ENCODE results near the gene CLDN10. TPM values are rescaled to one million over a fixed set of nuclear protein-coding genes. Genes with fewer than 3 reads are reported as not detected.

CLDN10 gene
- total and polyA plus RNA-seq, 2 of the 8 experiments (the other 6 are each of a cell fraction or from before 2014, with no cell fraction given) = 41.2 to 43.6 TPM

DNA sequence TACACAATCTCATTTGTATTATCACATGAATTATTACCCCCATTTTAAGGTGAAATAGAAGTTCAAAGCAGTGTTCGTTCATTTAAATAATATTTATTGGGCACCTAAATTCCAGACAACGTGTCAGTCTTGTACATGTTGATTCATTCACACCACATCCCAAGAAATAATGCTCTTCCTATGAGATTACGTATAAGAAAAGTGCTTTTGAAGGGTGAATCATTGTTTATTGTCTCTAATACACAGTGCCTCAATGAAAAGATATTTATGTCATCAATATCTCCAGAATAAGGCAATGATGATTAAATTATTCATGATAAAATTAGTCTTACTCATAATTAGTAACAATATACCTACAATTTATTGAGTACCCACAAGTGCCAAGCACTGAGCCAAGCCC is 35.6 kb downstream of the CLDN10 start:
- H2BK120ac ChIP-seq (replicated peaks; ENCODE audit: low read depth, low read length) = no peak overlapping the region
- H3K4ac ChIP-seq (replicated peaks; ENCODE audit: insufficient read length, low read depth, low read length) = no peak overlapping the region
- H3K79me2 ChIP-seq (ENCODE audit: control insufficient read depth in 1 of 2, insufficient read depth in 2 of 2, low read length in 2 of 2) = no peaks in the 10 kb centered on the region
- no peak overlapping the region for H4K91ac ChIP-seq (replicated peaks; ENCODE audit: insufficient read length, low read length)
- ChIA-PET POLR2A (ENCODE audit: partially characterized antibody) (no interaction called here), CTCF (ENCODE audit: partially characterized antibody) (no interaction called here)
- no peaks in the 10 kb centered on the region for H3K9me3 ChIP-seq (ENCODE audit: insufficient read depth in 2 of 2, low read depth in 1 of 2, low read length in 1 of 2)
- no peak overlapping the region for H3K27ac ChIP-seq (ENCODE audit: low read depth, low read length)
- H2BK12ac ChIP-seq (ENCODE audit: low read depth, low read length) = no peak overlapping the region
- 92% methylated on average over 3 of the region's 3 CpGs; no CpG with 5 or more reads in 1 of the 2 experiments for WGBS, 2 experiments (ENCODE audit: extremely low coverage in 1 of 2, insufficient coverage in 1 of 2, insufficient read length in 1 of 2, insufficient replicate concordance in 2 of 2, low coverage in 1 of 2, low lambda C conversion rate in 2 of 2, missing lambda C conversion rate in 1 of 2)
- H4K8ac ChIP-seq (ENCODE audit: extremely low read depth, insufficient read depth, low read length) = no peak overlapping the region
- H2AFZ ChIP-seq (ENCODE audit: low read length) = no peak overlapping the region
- H3K36me3 ChIP-seq (ENCODE audit: control insufficient read depth in 2 of 4, insufficient read depth in 4 of 4, low read length in 3 of 4) = peaks cover 6 to 45% (median 24%) of the 10 kb centered on the region in 4 experiments
- no peaks in the 10 kb centered on the region for H3K27me3 ChIP-seq (replicated peaks in 1 of 4; ENCODE audit: control insufficient read depth in 3 of 4, extremely low read depth in 1 of 4, insufficient read depth in 3 of 4, low read length in 3 of 4)
- no peak overlapping the region for H3K9ac ChIP-seq (replicated peaks in 1 of 4; ENCODE audit: extremely low read depth in 1 of 4, low read depth in 3 of 4, low read length in 3 of 4)
- no peak overlapping the region for H3K23ac ChIP-seq (ENCODE audit: insufficient read length)
- H3K4me3 ChIP-seq (ENCODE audit: extremely low read depth in 1 of 4, insufficient read depth in 2 of 4, low read depth in 3 of 4, low read length in 4 of 4) = no peak overlapping the region
- no peak overlapping the region for H2BK5ac ChIP-seq (ENCODE audit: low read depth, low read length)
- H3K79me1 ChIP-seq (ENCODE audit: low read depth, low read length) = no peaks in the 10 kb centered on the region
- H2AK5ac ChIP-seq (ENCODE audit: low read depth, low read length) = no peak overlapping the region
- DNase-seq (ENCODE audit: low read depth in 1 of 2, low spot score in 2 of 2) (no peak), FAIRE-seq (no peak)
- H4K5ac ChIP-seq (ENCODE audit: insufficient read length, low read depth, low read length) = no peak overlapping the region
- H3K4me2 ChIP-seq (ENCODE audit: insufficient read depth in 1 of 2, low read depth in 2 of 2, low read length in 2 of 2) = no peak overlapping the region
- H3K23me2 ChIP-seq (ENCODE audit: low read depth, low read length) = no peaks in the 10 kb centered on the region
- H2BK15ac ChIP-seq (ENCODE audit: low read length) = no peak overlapping the region
- no peaks in the 10 kb centered on the region for H3K4me1 ChIP-seq (replicated peaks in 1 of 4; ENCODE audit: control insufficient read depth in 3 of 4, insufficient read depth in 4 of 4, low read length in 3 of 4)
- H3K18ac ChIP-seq (ENCODE audit: extremely low read depth, low read length) = no peak overlapping the region
- no peak overlapping the region for H3K56ac ChIP-seq (replicated peaks; ENCODE audit: insufficient read length, low read depth, low read length)
- H3K14ac ChIP-seq (ENCODE audit: insufficient read length) = no peak overlapping the region
- H2BK20ac ChIP-seq (ENCODE audit: low read length) = no peak overlapping the region
- TF ChIP-seq, protein P1, sequence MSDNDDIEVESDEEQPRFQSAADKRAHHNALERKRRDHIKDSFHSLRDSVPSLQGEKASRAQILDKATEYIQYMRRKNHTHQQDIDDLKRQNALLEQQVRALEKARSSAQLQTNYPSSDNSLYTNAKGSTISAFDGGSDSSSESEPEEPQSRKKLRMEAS (IDR thresholded peaks at IDR 0.05) = no peak
- TF ChIP-seq SIN3A (conservative IDR thresholded peaks at IDR 0.05 in 1 of 2, IDR thresholded peaks at IDR 0.05 in 1 of 2; ENCODE audit: low read depth in 1 of 2, low read length in 2 of 2) = no peak
- TF ChIP-seq CEBPB (IDR thresholded peaks at IDR 0.05; ENCODE audit: low read depth, low read length) = no peak
- no peak for TF ChIP-seq SIRT6 (IDR thresholded peaks at IDR 0.05; ENCODE audit: low read length)
- H4K20me1 ChIP-seq (replicated peaks in 1 of 2; ENCODE audit: control insufficient read depth in 1 of 2, insufficient read depth in 2 of 2, low read length in 2 of 2) = no peaks in the 10 kb centered on the region
